ENCODE data around the gene NUP58.
"Not testable (repeated sequence)": the region's sequence is repeated elsewhere in the genome, so short reads cannot be mapped to it uniquely, and the experiment has no call there.

Gene NUP58

GRCh38 chr13:25352806-25353205 is 51.4 kb downstream of the NUP58 start:
- H3K4me3 ChIP-seq (ENCODE audit: low read length): no peak overlapping the region
- no peak for TF ChIP-seq CTCF (conservative IDR thresholded peaks at IDR 0.05; ENCODE audit: low read length)
- no peak for DNase-seq (ENCODE audit: low read depth)

GRCh38 chr13:25353344-25353743 is 51.9 kb downstream of the NUP58 start:
- DNase-seq (ENCODE audit: low read depth): no peak
- TF ChIP-seq CTCF (conservative IDR thresholded peaks at IDR 0.05; ENCODE audit: low read length): no peak
- no peak overlapping the region for H3K4me3 ChIP-seq (ENCODE audit: low read length)

GRCh38 chr13:25354377-25354776 is 53.0 kb downstream of the NUP58 start:
- TF ChIP-seq CTCF (conservative IDR thresholded peaks at IDR 0.05; ENCODE audit: low read length): no peak
- no peak for DNase-seq (ENCODE audit: low read depth)
- no peak overlapping the region for H3K4me3 ChIP-seq (ENCODE audit: low read length)

GRCh38 chr13:25360443-25360842 is 59.0 kb downstream of the NUP58 start:
- H3K4me3 ChIP-seq (ENCODE audit: low read length); DNase-seq (ENCODE audit: low read depth): not testable (repeated sequence)

- DNase-seq (ENCODE audit: low read depth): no peak
- no peak for TF ChIP-seq CTCF (conservative IDR thresholded peaks at IDR 0.05; ENCODE audit: low read length)
- H3K4me3 ChIP-seq (ENCODE audit: low read length): no peak overlapping the region
Measured at GRCh38 chr13:25365720-25366235, 64.4 kb downstream of the NUP58 start.

- TF ChIP-seq CTCF (conservative IDR thresholded peaks at IDR 0.05; ENCODE audit: low read length): no peak
- H3K4me3 ChIP-seq (ENCODE audit: low read length): no peak overlapping the region; the same call in 1 of the 2 replicates
- DNase-seq (ENCODE audit: low read depth): no peak
Measured at GRCh38 chr13:25371158-25371874, 69.9 kb downstream of the NUP58 start.

GRCh38 chr13:25371875-25372283 is 70.5 kb downstream of the NUP58 start, which contains the start of gene ATP8A2:
Gene ATP8A2, plus strand, starts transcription at chr13:25371974. Its CDS starts 239 bp downstream, at chr13:25372213.
- TF ChIP-seq CTCF (conservative IDR thresholded peaks at IDR 0.05; ENCODE audit: low read length): no peak
- DNase-seq (ENCODE audit: low read depth): no peak
- H3K4me3 ChIP-seq (ENCODE audit: low read length): no peak within 1 kb of the TSS; the same call in none of the 2 replicates
